COLO829 (cell line): ENCODE data around the gene F12.
"Not testable (repeated sequence)": the region's sequence is repeated elsewhere in the genome, so short reads cannot be mapped to it uniquely, and the experiment has no call there.

Source experiments
- DNase-seq: peaks from one replicate; pipeline ENCODE4 v3.0.0; 2012; ENCODE audit warnings: low spot score

The F12 gene

GRCh38 chr5:177386542-177386941, 22.8 kb downstream of the F12 start:
- no peak for DNase-seq

GRCh38 chr5:177385720-177386119, 23.6 kb downstream of the F12 start:
- no peak for DNase-seq

GRCh38 chr5:177384134-177384533, 25.2 kb downstream of the F12 start, which contains the start of gene SLC34A1:
SLC34A1 (plus strand) TSS chr5:177384434; CDS start chr5:177385742, 1,308 bp downstream.
- DNase-seq: no peak

GRCh38 chr5:177383181-177383580, 26.2 kb downstream of the F12 start:
- DNase-seq: no peak

- no peak for DNase-seq
Measured at GRCh38 chr5:177382423-177383029, 26.8 kb downstream of the F12 start.

GRCh38 chr5:177380805-177381126, 28.6 kb downstream of the F12 start:
- DNase-seq: no peak

- no peak for DNase-seq
Measured at GRCh38 chr5:177378884-177379883, 30.2 kb downstream of the F12 start.

- no peak for DNase-seq
Measured at GRCh38 chr5:177377851-177378776, 31.2 kb downstream of the F12 start.

GRCh38 chr5:177376107-177376506, 33.3 kb downstream of the F12 start:
- DNase-seq: no peak

GRCh38 chr5:177375516-177375915, 33.8 kb downstream of the F12 start:
- DNase-seq: not testable (repeated sequence)

- no peak for DNase-seq
Measured at GRCh38 chr5:177374211-177374610, 35.2 kb downstream of the F12 start.

- DNase-seq: no peak
Measured at GRCh38 chr5:177373806-177374205, 35.6 kb downstream of the F12 start.

- no peak for DNase-seq
Measured at GRCh38 chr5:177372910-177373309, 36.5 kb downstream of the F12 start.

- no peak for DNase-seq
Measured at GRCh38 chr5:177372034-177372896, 37.1 kb downstream of the F12 start.

- no peak for DNase-seq
Measured at GRCh38 chr5:177371120-177372033, 38.0 kb downstream of the F12 start.

- peak; percentile 79 for DNase-seq
Measured at GRCh38 chr5:177370488-177371119, 38.8 kb downstream of the F12 start.

GRCh38 chr5:177369645-177370440, 39.5 kb downstream of the F12 start:
- no peak for DNase-seq

GRCh38 chr5:177368869-177369644, 40.3 kb downstream of the F12 start:
- DNase-seq: peak; percentile 26
